WI38 (cell line): ENCODE data around the gene EIF3A.

Experiments
- H3K4me3 ChIP-seq: 2 replicates; pipeline ENCODE4 v1.5.1; 2011; ENCODE audit warnings: low read depth, mild to moderate bottlenecking, control low read depth, low read length
- TF ChIP-seq, protein P1 (sequence below): IDR thresholded peaks from 2 replicates; pipeline ENCODE4 v1.5.1; 2012; ENCODE audit warnings: low read depth, mild to moderate bottlenecking, control low read depth, low read length

Gene EIF3A

DNA sequence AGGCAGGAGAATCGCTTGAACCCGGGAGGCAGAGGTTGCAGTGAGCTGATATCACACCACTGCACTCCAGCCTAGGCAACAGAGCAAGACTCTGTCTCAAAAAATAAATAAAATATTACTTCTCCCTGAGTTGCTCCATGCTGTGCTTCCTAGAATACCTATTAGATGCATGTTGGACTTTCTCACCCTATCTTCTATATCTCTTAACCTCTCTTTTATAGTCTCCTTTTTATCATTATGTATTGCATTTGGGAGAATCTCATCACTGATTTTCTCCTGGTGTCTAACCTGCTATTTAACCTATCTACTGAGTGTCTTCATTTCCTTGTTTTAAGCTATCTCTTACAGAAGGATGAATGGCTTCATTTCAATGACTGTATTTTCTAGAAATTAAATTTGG lies 83.2 kb downstream of the EIF3A start:
- TF ChIP-seq, protein P1, sequence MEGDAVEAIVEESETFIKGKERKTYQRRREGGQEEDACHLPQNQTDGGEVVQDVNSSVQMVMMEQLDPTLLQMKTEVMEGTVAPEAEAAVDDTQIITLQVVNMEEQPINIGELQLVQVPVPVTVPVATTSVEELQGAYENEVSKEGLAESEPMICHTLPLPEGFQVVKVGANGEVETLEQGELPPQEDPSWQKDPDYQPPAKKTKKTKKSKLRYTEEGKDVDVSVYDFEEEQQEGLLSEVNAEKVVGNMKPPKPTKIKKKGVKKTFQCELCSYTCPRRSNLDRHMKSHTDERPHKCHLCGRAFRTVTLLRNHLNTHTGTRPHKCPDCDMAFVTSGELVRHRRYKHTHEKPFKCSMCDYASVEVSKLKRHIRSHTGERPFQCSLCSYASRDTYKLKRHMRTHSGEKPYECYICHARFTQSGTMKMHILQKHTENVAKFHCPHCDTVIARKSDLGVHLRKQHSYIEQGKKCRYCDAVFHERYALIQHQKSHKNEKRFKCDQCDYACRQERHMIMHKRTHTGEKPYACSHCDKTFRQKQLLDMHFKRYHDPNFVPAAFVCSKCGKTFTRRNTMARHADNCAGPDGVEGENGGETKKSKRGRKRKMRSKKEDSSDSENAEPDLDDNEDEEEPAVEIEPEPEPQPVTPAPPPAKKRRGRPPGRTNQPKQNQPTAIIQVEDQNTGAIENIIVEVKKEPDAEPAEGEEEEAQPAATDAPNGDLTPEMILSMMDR, result no peak
- no peak overlapping the region for H3K4me3 ChIP-seq

DNA sequence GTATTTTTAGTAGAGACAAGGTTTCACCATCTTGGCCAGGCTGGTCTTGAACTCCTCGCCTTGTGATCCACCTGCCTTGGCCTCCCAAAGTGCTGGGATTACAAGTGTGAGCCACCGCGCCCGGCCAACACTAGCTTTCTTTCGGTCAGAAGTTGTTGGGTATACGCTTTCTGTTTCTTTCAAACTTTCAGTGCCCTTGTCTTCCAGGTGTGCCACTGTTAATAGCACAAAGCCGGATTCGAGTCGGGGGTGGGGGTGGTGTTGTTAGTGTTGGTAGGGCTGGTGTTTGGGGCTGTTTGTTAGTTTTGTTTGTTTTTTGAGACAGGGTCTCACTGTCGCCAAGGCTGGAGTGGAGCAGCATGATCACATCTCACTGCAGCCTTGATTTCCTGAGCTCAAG lies 84.9 kb downstream of the EIF3A start:
- TF ChIP-seq, protein P1, result no peak
- H3K4me3 ChIP-seq, result no peak overlapping the region

DNA sequence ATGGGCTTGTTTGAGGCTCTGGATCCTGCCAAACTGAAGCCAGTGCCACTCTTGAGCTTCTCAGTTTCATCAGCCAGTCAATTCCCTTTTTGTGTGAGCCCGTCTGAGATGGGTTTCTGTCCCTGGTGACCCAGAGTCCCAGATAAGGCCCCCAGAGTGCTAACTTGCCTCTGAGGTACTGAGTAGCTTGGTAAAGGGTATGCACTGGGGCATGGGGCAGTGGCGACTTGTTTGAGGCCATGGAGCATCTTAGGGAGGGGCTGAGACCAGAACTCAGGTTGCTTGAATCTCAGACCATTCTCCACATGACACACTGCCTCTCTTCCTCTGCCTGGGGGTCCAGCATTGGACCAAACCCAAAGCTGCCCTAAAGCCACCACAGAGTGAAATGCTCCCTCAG lies 86.3 kb downstream of the EIF3A start:
- no peak overlapping the region for H3K4me3 ChIP-seq
- TF ChIP-seq, protein P1, result no peak

DNA sequence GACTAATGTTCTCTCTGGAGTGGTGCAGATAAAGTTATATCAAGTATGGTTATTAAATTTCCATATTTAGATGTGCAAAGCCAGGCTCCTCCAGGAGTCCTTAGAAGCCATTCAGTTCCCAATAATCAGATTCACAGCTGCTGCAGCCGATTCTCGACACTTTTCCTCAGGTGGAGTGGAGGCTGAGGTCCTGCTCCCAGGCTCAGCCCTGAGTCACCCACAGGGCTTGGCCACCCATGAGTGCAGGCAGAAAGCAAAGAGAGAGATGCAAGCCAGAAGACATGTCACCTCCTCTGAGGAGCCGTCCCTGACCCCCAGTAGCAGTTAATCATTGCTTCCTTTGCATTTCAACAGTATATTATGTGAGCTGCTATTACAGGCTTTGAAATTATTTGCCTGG lies 87.4 kb downstream of the EIF3A start:
- no peak overlapping the region for H3K4me3 ChIP-seq
- TF ChIP-seq, protein P1, result no peak

DNA sequence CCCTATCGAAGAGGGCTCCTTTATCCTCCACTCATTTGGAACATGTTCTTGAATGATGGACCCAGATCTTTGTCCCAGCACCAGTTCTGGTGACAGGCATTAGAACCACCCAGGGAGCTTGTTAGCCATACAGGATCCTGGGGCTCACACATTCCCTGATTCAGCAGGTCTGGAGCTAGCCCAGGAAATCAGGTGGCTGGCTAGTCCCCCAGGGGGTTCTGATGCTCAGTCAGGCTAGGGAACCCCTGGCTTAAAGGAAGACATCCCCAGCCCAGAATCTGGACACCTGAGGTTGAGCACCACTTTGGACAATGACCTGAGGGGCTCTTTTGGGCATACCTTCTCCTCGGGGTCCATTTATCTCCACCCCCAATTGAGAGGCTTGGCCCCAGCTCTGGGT lies 88.1 kb downstream of the EIF3A start:
- no peak overlapping the region for H3K4me3 ChIP-seq
- TF ChIP-seq, protein P1, result no peak

DNA sequence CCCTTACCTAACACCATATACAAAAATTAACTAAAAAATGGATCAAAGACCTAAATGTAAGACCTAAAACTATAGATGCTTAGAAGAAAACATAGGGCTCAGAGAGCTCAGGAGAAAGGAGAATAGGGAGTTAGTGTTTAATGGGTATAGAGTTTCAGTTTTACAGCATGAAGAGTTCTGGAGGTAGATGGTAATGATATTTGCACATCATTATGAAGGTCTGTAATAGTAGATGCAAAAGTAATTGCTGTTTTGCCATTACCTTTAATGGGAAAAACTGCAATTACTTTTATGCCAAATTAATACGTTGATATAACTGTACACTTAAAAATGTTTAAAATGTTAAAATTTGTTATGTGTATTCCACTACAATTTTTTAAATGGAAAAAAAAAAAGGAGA lies 90.3 kb downstream of the EIF3A start:
- no peak overlapping the region for H3K4me3 ChIP-seq
- TF ChIP-seq, protein P1, result no peak

DNA sequence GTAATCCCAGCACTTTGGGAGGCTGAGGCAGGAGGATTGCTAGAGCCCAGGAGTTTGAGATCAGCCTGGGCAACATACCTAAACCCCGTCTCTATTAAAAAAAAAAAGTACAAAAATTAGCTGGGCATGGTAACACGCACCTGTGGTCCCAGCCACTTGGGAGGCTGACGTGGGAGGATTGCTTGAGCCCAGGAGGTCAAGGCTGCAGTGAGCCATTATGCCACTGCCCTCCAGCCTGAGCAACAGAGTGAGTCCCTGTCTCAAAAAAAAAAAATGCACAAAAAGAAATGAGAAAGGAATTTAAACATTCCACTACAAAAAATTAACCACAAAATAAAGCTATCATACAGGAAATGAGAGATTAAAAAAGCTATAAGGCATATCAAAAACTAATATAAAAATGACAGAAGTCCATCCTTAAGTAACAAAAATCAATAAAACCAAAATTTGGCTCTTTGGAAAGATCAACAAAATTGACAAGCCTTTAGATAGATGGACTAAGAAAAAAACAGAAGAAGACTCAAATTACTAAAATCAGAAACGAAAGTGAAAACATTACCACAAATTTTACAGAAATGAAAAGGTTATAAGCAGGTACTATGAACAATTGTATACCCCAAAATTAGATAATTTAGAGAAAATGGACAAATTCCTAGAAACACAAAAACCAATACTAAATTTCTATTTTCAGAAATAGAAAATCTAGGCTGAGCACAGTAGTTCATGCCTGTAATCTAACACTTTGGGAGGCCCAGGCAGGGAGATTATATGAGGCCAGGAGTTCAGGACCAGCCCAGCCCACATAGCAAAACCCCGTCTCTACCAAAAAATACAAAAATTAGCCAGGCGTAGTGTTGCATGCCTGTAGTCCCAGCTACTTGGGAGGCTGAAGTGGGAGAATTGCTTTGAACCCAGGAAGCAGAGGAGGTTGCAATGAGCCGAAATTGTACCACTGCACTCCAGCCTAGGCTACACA lies 93.5 kb downstream of the EIF3A start:
- TF ChIP-seq, protein P1, result no peak
- no peak overlapping the region for H3K4me3 ChIP-seq
